SH-SY5Y (cell line): ENCODE data around the gene LRMDA.

Experiments used
- GATA2 ChIP-seq: IDR thresholded peaks from 2 replicates; pipeline ENCODE4 v1.6.1; 2011; ENCODE audit warnings: mild to moderate bottlenecking, low read depth, low read length
- GATA3 ChIP-seq: IDR thresholded peaks from 2 replicates; pipeline ENCODE4 v1.6.1; 2011; ENCODE audit warnings: low read depth, mild to moderate bottlenecking, low read length, moderate library complexity

LRMDA gene

GRCh38 chr10:76341740-76342139 is 910.3 kb downstream of the LRMDA start:
- TF ChIP-seq GATA2 (no peak), GATA3 (no peak)

GRCh38 chr10:76342996-76343395 is 911.6 kb downstream of the LRMDA start:
- no peak for TF ChIP-seq GATA2

DNA sequence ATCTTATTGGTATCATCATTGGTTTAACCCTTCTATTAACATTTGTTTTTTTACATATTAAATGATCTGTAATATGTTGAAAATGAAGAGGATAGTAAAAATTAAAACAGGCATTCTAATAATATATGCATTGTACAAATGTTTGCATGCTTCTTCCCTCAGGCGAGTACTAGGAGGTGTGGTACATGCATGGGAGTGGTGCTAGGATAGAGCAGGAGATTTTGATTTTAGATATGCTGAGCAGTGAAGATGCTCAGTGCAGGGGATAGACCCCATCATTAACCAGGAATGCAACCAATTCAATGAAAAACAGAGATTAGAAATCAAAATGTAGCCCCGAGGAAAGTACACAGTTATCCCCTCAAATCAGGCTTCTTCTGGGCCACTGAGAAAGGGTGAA is 916.4 kb downstream of the LRMDA start:
- TF ChIP-seq GATA3: no peak
- no peak for TF ChIP-seq GATA2

- TF ChIP-seq GATA3: no peak
These were observed 919.2 kb downstream of the LRMDA start for GRCh38 chr10:76350583-76350982.

DNA sequence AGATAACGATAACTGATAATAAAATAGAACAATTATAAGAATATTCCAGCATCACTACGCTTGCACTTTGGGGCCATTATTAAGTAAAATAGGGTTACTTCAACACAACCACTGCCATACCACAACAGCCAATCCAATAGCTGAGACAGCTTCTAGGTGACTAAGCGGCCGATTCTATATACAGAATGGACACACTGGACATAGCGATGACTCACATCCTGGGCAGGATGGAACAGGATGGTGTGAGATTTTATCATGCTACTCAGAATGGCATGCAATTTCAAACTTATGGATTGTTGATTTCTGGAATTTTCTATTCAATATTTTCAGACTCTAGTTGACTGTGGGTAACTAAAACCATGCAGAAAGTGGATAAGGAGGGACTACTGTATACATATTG is 920.9 kb downstream of the LRMDA start:
- TF ChIP-seq GATA2 (no peak), GATA3 (no peak)

- no peak for TF ChIP-seq GATA2
- no peak for TF ChIP-seq GATA3
These were observed 921.9 kb downstream of the LRMDA start for GRCh38 chr10:76353237-76353851.

GRCh38 chr10:76354212-76354738 is 922.9 kb downstream of the LRMDA start:
- TF ChIP-seq GATA3 (no peak), GATA2 (no peak)

- TF ChIP-seq GATA3: no peak
- TF ChIP-seq GATA2: no peak
These were observed 923.5 kb downstream of the LRMDA start for GRCh38 chr10:76354921-76355320.

DNA sequence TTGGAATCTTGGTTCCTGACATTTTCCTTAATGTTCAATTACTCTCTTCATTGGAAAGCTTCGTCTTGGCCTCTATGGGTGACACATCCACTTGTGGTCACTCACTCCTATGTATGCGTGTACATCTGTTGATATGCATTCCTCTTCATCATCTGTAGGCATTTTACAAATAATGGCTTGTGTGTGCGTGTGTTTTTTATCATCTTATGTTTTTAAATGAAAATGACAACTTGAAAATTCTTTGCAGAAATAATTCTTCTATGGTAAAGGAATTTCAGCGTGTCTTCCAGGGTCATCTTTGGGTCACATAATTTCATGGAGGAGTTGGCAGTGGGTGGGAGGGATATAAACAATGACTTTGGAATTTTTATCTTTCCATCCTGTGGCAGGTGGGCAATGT is 925.1 kb downstream of the LRMDA start:
- TF ChIP-seq GATA2 (no peak), GATA3 (no peak)

DNA sequence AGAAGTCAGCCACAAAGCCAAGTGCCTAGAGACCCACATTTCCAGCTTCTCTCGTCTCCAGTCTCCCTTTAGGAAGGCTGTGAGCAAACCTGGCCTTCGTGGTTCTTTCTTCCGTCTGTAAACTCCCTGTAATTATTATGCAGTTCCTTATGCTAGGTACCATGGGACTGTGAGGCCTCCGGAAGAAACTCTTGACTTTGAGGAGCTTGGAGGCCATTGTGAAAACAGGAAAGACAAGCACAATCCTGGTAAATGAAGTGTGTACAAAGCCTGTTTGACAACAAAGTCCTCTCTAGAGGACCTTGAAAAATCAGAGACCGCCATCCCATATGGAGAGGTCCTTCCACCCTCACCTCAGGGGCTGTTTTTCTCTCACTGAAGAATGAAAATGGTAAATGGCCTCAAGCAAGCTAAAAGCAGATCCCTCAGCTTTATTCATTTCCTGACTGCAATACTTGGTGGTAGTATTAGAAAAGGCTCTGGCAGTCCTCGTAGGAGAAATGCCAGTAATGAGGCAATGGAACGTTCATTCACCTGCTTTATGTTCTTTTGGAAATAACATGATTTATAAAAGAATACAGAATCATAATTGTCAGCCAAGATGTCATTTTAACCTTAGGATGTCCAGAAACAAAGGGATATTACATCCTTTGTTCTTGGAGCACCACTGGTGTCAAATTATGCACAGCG is 926.4 kb downstream of the LRMDA start:
- TF ChIP-seq GATA3: no peak
- TF ChIP-seq GATA2: no peak

DNA sequence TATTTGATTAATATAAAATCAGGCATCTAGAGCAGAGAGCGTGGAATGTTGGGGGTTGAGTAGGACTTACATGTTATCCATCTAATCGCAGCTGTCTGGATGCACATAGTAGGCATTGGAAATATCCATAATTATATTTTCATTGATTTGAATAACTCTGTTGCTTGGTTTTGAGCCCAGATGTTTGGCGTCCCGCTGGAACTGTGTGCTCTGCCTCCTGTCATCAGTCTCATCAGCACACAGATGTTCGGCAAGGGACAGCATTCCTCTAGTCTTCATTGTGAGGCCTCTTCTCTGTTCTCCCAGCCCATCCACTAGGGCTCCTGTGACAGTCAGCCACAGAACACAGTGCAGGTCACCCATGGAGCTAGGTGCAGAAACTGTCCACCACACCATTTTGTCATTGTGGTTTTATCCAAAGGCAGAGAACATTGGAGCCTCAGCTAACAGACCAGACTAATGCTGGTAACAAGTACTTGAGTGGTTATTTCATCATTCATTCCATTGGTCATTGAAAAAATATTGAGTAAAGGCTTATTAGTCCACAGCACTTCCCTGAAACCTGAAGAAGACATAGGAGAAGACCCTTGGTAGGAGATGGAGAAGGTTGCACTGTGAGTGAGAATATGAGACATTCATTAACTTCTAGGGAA is 927.4 kb downstream of the LRMDA start:
- TF ChIP-seq GATA3: no peak
- no peak for TF ChIP-seq GATA2

- TF ChIP-seq GATA2: no peak
- TF ChIP-seq GATA3: no peak
These were observed 944.3 kb downstream of the LRMDA start for GRCh38 chr10:76375761-76376160.

GRCh38 chr10:76382381-76382851 is 951.0 kb downstream of the LRMDA start:
- no peak for TF ChIP-seq GATA2
- no peak for TF ChIP-seq GATA3

- no peak for TF ChIP-seq GATA2
- no peak for TF ChIP-seq GATA3
These were observed 957.0 kb downstream of the LRMDA start for GRCh38 chr10:76388321-76389023.
